Measurements from ENCODE around the gene TBXAS1.
A peak's percentile ranks its signal among the peaks of the same experiment; 100 is the strongest.

Gene TBXAS1

GRCh38 chr7:139829025-139829774 lies at the start of gene TBXAS1:
Gene TBXAS1, plus strand, starts transcription at chr7:139829264. Its CDS starts 127 bp downstream, at chr7:139829391.
- H3K4me3 ChIP-seq (ENCODE audit: low read depth, low read length) = peak within 1 kb of the TSS; percentile 46
- TF ChIP-seq CTCF (IDR thresholded peaks at IDR 0.05; ENCODE audit: low read depth, low read length) = no peak

GRCh38 chr7:139782932-139783331 lies 46.1 kb upstream of the TBXAS1 start:
- no peak for TF ChIP-seq CTCF (IDR thresholded peaks at IDR 0.05; ENCODE audit: low read depth, low read length)

GRCh38 chr7:139783647-139784385 lies 45.2 kb upstream of the TBXAS1 start:
- TF ChIP-seq CTCF (IDR thresholded peaks at IDR 0.05; ENCODE audit: low read depth, low read length) = no peak
- no peak overlapping the region for H3K4me3 ChIP-seq (ENCODE audit: low read depth, low read length)

More at GRCh38 chr7:139782932-139783331, 46.1 kb upstream of the TBXAS1 start:
- H3K4me3 ChIP-seq (ENCODE audit: low read depth, low read length) = no peak overlapping the region

GRCh38 chr7:139784648-139785047 lies 44.4 kb upstream of the TBXAS1 start:
- H3K4me3 ChIP-seq (ENCODE audit: low read depth, low read length) = no peak overlapping the region

GRCh38 chr7:139791316-139791715 lies 37.7 kb upstream of the TBXAS1 start:
- no peak for TF ChIP-seq CTCF (IDR thresholded peaks at IDR 0.05; ENCODE audit: low read depth, low read length)

More at GRCh38 chr7:139784648-139785047, 44.4 kb upstream of the TBXAS1 start:
- TF ChIP-seq CTCF (IDR thresholded peaks at IDR 0.05; ENCODE audit: low read depth, low read length) = no peak

GRCh38 chr7:139797607-139798006 lies 31.5 kb upstream of the TBXAS1 start:
- TF ChIP-seq CTCF (IDR thresholded peaks at IDR 0.05; ENCODE audit: low read depth, low read length) = no peak
- H3K4me3 ChIP-seq (ENCODE audit: low read depth, low read length) = no peak overlapping the region

More at GRCh38 chr7:139791316-139791715, 37.7 kb upstream of the TBXAS1 start:
- H3K4me3 ChIP-seq (ENCODE audit: low read depth, low read length) = no peak overlapping the region

- no peak overlapping the region for H3K4me3 ChIP-seq (ENCODE audit: low read depth, low read length)
- no peak for TF ChIP-seq CTCF (IDR thresholded peaks at IDR 0.05; ENCODE audit: low read depth, low read length)
Observed at GRCh38 chr7:139798221-139798620, 30.8 kb upstream of the TBXAS1 start.

Data from WI38 (cell line).